Large intestine (tissue), 12 donors: ENCODE data around the gene PRPF38A. TPM values are rescaled to one million over a fixed set of nuclear protein-coding genes. Genes with fewer than 3 reads are reported as not detected.

Source experiments
- DNase-seq, 2 donors: peaks; one replicate each; pipeline versions ENCODE4 v3.0.0 to v3.0.0-alpha.2; 2013
- H3K27ac ChIP-seq: one replicate; pipeline ENCODE4 v1.5.1; 2013; ENCODE audit warnings: low read length
- H3K27me3 ChIP-seq: 2 replicates; pipeline ENCODE4 v1.6.1; 2013; ENCODE audit warnings: low read length; ENCODE audit not compliant: control insufficient read depth, insufficient read depth
- H3K36me3 ChIP-seq: 2 replicates; pipeline ENCODE4 v1.6.1; 2013; ENCODE audit warnings: low read length; ENCODE audit not compliant: control insufficient read depth, insufficient read depth
- H3K4me1 ChIP-seq: one replicate; pipeline ENCODE4 v1.6.1; 2013; ENCODE audit warnings: low read length; ENCODE audit not compliant: control insufficient read depth, insufficient read depth
- H3K4me3 ChIP-seq: one replicate; pipeline ENCODE4 v1.5.1; 2013; ENCODE audit warnings: low read length
- H3K9me3 ChIP-seq: one replicate; pipeline ENCODE4 v1.6.1; 2013; ENCODE audit warnings: mild to moderate bottlenecking, low read depth, low read length, moderate library complexity; ENCODE audit not compliant: control insufficient read depth
- WGBS: methylation state at CpG from one replicate; pipeline ENCODE4 v1.1.5; 2013; ENCODE audit warnings: low lambda C conversion rate; ENCODE audit not compliant: insufficient coverage; 5-methylcytosine and 5-hydroxymethylcytosine counted together
- long read RNA-seq, 11 donors: transcript quantifications; one replicate each; lab custom pipeline, GENCODE V29; 2026
- polyA plus RNA-seq: library from polyadenylated mRNA; unstranded; fragments of 120-200 nt; gene quantifications from one replicate; pipeline ENCODE4 v1.2.1, GENCODE V29; 2013

The PRPF38A gene, protein sequence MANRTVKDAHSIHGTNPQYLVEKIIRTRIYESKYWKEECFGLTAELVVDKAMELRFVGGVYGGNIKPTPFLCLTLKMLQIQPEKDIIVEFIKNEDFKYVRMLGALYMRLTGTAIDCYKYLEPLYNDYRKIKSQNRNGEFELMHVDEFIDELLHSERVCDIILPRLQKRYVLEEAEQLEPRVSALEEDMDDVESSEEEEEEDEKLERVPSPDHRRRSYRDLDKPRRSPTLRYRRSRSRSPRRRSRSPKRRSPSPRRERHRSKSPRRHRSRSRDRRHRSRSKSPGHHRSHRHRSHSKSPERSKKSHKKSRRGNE
- polyA plus RNA-seq, result 51.0 TPM
- long read RNA-seq, donor 1, full-length matches to known transcripts, result 10 of 16 reads
- long read RNA-seq, donor 1, partial matches to known transcripts, result 6 of 16 reads
- long read RNA-seq, donor 1, other reads (novel, unspliced or antisense), result 0 of 16 reads
- long read RNA-seq, donor 2, full-length matches to known transcripts, result 20 of 35 reads
- long read RNA-seq, donor 2, partial matches to known transcripts, result 15 of 35 reads
- long read RNA-seq, donor 2, other reads (novel, unspliced or antisense), result 0 of 35 reads
- long read RNA-seq, donor 3, result 0 reads
- long read RNA-seq, donor 4, full-length matches to known transcripts, result 1 of 1 reads
- long read RNA-seq, donor 4, partial matches to known transcripts, result 0 of 1 reads
- long read RNA-seq, donor 4, other reads (novel, unspliced or antisense), result 0 of 1 reads
- long read RNA-seq, donor 5, full-length matches to known transcripts, result 10 of 10 reads
- long read RNA-seq, donor 5, partial matches to known transcripts, result 0 of 10 reads
- long read RNA-seq, donor 5, other reads (novel, unspliced or antisense), result 0 of 10 reads
- long read RNA-seq, donor 6, full-length matches to known transcripts, result 16 of 16 reads
- long read RNA-seq, donor 6, partial matches to known transcripts, result 0 of 16 reads
- long read RNA-seq, donor 6, other reads (novel, unspliced or antisense), result 0 of 16 reads
- long read RNA-seq, donor 7, full-length matches to known transcripts, result 9 of 9 reads
- long read RNA-seq, donor 7, partial matches to known transcripts, result 0 of 9 reads
- long read RNA-seq, donor 7, other reads (novel, unspliced or antisense), result 0 of 9 reads
- long read RNA-seq, donor 8, full-length matches to known transcripts, result 21 of 37 reads
- long read RNA-seq, donor 8, partial matches to known transcripts, result 16 of 37 reads
- long read RNA-seq, donor 8, other reads (novel, unspliced or antisense), result 0 of 37 reads
- long read RNA-seq, donor 9, full-length matches to known transcripts, result 18 of 27 reads
- long read RNA-seq, donor 9, partial matches to known transcripts, result 9 of 27 reads
- long read RNA-seq, donor 9, other reads (novel, unspliced or antisense), result 0 of 27 reads
- long read RNA-seq, donor 10, full-length matches to known transcripts, result 17 of 34 reads
- long read RNA-seq, donor 10, partial matches to known transcripts, result 17 of 34 reads
- long read RNA-seq, donor 10, other reads (novel, unspliced or antisense), result 0 of 34 reads
- long read RNA-seq, donor 11, full-length matches to known transcripts, result 11 of 22 reads
- long read RNA-seq, donor 11, partial matches to known transcripts, result 6 of 22 reads
- long read RNA-seq, donor 11, other reads (novel, unspliced or antisense), result 5 of 22 reads

DNA sequence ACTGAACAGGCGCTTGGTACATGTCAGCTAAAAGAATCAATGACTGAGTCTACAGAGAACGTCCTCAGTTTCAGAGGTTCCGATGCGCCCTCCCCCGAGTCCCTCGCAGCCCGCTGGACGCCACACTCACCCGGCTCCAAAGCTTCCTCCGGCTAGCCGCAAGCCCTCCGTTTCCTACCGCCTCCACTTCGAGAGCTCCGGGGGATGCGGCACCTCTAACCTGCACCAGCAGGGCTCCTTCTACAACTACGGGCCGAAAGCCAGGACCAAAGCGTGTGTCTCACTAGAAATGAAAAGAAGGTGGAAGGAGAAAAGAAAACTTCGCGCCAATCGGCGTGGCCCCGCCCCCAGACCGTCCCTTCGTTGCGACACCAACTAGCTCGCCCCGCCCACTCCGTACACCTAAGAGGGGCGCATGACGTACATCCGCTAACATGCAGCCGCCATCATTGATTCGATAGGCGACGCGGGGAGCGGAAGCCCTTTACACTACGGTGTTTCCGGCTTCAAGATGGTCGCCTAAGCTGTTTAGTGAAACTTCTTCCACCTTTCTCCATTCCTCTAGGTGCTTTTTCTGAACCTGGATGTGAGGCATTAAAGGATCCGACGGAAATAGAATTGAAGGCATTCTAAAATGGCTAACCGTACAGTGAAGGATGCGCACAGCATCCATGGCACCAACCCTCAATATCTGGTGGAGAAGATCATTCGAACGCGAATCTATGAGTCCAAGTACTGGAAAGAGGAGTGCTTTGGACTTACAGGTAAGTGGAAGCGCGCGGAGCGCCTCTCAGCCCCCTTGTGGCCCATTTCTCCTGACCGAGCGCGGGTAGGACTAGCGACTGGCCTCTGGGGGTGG is at the start of gene PRPF38A, which contains the start of gene ORC1:
Gene PRPF38A (plus strand): TSS at position 487 of the 859 bp plus-strand sequence. CDS start 148 bp downstream, at position 635.
Gene ORC1 (minus strand): TSS at position 308 of the 859 bp plus-strand sequence. CDS start 2,200 bp downstream, outside the sequence.
- H3K4me3 ChIP-seq, result peak within 1 kb of the TSS; percentile 83
- peaks cover 20% of the 10 kb centered on the region for H3K36me3 ChIP-seq
- H3K27me3 ChIP-seq, result no peaks in the 10 kb centered on the region
- peaks cover 7% of the 10 kb centered on the region for H3K4me1 ChIP-seq
- peak; percentile 97 for DNase-seq
- peak within 1 kb of the TSS; percentile 93 for H3K27ac ChIP-seq
- H3K9me3 ChIP-seq, result no peaks in the 10 kb centered on the region
- WGBS, result 0% methylated on average over 2 of the region's 57 CpGs

DNA sequence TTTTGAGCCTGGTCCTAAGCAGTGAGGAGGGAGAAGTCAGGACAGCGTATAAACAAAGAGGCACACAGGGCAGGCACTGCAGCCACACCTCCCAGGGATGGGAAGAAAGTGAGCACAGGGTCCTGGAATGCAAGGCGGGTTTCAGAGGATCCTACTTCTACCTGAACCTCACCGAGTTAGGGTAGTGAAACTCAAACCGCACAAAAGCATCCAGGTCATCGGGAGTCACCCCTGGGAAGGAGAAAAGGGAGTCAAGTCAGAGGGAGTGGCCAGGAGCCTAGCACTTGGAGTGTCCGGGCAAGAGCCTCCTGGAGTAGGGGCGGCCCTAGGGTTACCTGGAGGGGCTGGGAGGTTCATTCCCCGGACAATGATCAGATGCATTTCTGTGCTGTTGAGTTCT is 49.0 kb upstream of the PRPF38A start:
- no peak for DNase-seq
- H3K9me3 ChIP-seq, result no peaks in the 10 kb centered on the region
- H3K36me3 ChIP-seq, result peaks cover 83% of the 10 kb centered on the region
- no CpG with 5 or more reads among the region's 8 CpGs for WGBS
- H3K4me3 ChIP-seq, result no peak overlapping the region
- H3K27me3 ChIP-seq, result no peaks in the 10 kb centered on the region
- H3K4me1 ChIP-seq, result no peaks in the 10 kb centered on the region
- no peak overlapping the region for H3K27ac ChIP-seq

DNA sequence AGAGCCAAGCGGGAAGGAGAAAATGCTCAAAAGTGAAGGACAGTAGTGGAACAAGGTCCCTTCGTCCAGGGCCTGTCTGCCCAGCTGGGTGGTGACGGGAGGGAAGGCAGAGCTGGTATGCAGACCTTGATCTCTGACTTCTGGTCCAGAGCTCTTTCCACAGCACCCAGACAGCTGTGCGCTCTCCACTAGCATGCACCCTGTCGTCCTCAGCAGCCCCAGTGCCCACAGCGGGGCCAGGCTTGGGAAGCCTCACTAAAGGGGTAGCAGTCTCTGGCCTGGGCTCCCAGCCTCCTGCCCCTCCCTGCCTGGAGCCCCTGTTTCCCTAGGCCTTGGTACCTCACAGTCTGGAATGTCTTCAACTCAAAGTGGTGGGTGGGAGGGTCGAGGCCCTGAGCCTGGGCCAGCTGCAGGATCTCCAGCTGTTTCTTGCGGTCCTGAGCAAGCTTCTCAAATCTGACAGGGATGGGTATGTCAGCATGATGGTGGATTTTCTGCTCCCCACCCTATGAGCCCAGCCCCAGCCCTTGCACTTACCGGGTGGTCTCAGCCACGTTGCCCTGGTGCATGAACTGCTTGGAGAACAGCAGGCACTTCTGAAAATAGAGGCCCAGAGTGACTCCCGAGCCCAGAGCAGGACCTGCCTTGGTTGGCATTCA is 48.4 kb upstream of the PRPF38A start:
- Histone ChIP-seq H3K27ac (no peak overlapping the region), H3K4me1 (no peaks in the 10 kb centered on the region), H3K27me3 (no peaks in the 10 kb centered on the region), H3K4me3 (no peak overlapping the region), H3K9me3 (no peaks in the 10 kb centered on the region), H3K36me3 (peaks cover 86% of the 10 kb centered on the region)
- WGBS, result no CpG with 5 or more reads among the region's 11 CpGs
- DNase-seq, result no peak

DNA sequence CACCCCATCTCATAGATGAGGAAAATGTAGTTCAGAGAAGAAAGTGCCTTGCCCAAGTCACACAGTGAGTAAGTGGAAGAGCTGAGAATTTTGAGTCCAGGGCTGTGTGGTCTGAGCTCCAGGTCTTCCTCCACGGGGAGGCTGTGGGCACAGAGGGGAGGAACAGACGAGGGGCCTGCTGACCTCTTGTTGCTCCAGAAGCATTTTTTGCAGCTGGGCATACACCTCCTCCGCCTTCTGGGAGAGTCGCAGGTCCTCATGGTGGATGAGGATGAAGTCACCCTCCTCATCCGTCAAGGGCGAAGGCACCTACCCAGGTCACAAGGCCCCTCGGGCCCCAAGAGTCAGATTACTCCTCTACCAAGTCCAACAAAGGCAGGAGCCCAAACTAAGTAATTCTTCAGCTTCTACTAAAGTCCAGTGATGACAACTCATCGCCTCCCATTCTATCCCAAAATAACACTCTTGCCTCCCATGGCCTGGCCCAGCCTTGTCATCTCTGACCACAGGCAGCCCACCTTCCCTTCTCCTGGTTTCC is 47.5 kb upstream of the PRPF38A start:
- no peaks in the 10 kb centered on the region for H3K9me3 ChIP-seq
- no peaks in the 10 kb centered on the region for H3K4me1 ChIP-seq
- H3K27me3 ChIP-seq, result no peaks in the 10 kb centered on the region
- no peak overlapping the region for H3K4me3 ChIP-seq
- no CpG with 5 or more reads among the region's 8 CpGs for WGBS
- DNase-seq, result no peak
- H3K27ac ChIP-seq, result no peak overlapping the region
- H3K36me3 ChIP-seq, result peaks cover 95% of the 10 kb centered on the region

DNA sequence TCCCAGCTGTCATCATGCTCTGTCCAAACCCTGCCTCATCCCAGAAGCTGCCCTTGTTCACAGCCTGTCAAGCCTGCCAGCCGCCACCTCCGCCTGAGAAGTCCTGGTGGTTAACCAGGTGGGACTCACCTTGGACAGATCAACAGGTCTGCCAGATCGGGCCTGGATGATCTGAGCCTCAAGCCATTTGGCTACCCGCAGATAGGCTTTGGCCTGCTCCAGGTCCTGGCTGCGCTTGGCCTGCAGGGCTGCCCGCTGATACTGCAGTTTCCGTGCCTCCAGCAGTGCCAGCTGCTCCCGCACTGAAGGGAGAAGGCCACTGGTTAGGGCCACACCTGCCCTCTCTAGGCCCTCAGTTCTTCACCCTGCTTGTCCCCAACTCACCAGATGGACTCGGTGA is 47.0 kb upstream of the PRPF38A start:
- DNase-seq, result no peak
- Histone ChIP-seq H3K9me3 (no peaks in the 10 kb centered on the region), H3K27me3 (no peaks in the 10 kb centered on the region), H3K27ac (no peak overlapping the region), H3K4me1 (no peaks in the 10 kb centered on the region), H3K36me3 (peaks cover 100% of the 10 kb centered on the region), H3K4me3 (no peak overlapping the region)
- WGBS, result no CpG with 5 or more reads among the region's 9 CpGs

DNA sequence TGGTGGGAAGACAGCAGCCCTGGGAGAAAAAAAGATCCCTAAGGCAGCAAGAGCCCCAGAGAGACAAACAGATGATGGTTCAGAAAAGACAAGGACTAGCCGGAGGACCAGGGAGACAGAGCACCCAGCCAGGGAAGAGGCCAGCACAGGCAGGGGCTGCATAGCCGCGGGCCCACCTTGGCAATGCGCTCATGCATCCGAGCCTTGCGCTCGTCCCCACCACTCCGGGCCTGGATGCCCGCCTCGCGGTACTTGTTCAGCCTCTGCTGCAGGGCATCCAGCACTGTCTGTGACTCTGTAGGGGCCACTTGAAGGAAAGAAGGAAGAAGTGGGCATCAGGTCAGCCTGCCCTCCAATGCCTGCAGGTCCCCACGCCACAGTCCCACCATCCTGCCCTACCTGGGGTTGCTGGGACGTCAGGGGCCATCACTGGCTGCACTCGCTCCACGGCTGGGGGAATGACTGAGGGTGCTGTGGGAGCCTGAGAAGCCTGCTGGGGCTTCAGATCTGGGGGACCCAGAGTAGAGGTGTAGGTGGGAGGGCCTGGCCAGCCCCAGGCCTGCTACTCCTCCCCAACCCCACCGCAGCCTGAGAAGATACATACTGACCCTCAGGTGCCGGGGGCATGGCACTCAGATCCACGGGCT is 45.4 kb upstream of the PRPF38A start:
- H3K36me3 ChIP-seq, result peaks cover 95% of the 10 kb centered on the region
- H3K4me1 ChIP-seq, result no peaks in the 10 kb centered on the region
- H3K9me3 ChIP-seq, result no peaks in the 10 kb centered on the region
- no CpG with 5 or more reads among the region's 18 CpGs for WGBS
- H3K27me3 ChIP-seq, result no peaks in the 10 kb centered on the region
- H3K4me3 ChIP-seq, result no peak overlapping the region
- DNase-seq, result no peak
- no peak overlapping the region for H3K27ac ChIP-seq

DNA sequence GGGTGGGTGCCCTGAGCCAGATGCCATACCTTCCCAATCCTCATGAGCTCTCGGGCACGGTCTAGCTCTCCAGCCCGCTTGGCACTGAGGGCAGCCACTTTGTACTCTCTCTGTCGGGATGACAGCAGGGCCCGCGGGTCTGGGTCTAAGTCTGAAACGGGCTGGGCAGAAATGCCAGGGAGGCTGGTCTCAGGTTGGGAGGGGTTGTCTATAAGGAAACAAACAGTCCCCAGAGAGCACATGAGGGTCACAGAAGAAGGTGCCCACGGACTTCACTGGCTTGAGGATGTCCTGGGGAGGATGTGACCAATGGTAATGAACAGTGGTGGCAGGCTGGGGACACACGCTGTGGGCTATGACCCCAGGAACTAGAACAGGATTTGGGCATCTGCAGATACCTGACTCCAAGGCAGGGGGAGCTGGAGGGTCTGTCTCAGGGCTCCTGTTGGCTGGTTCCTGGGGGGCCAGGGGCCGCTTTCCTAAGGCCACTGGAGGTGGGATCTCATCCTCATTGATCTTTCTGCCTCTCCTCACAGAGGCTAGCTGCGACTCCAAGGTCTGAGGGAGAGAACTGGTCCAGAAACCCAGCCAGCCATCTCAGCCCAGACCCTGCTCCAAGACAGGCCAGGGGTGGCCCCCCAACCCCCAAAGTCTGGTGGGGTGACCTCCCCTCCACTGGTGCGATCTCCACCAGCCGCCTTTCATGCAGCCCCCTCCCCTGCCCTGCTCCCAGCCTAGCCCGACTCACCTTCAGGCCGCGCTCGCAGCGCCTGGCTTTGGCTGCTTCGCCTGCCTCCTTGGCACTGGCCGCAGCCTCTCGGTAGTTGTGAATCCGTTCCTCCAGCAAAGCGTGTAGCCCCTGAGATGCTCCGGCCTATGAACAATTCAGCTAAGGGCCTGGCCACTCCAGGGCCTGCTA is 44.5 kb upstream of the PRPF38A start:
- Histone ChIP-seq H3K27me3 (no peaks in the 10 kb centered on the region), H3K27ac (no peak overlapping the region), H3K36me3 (peaks cover 89% of the 10 kb centered on the region), H3K4me3 (no peak overlapping the region), H3K4me1 (peaks cover 6% of the 10 kb centered on the region), H3K9me3 (no peaks in the 10 kb centered on the region)
- DNase-seq, result no peak
- WGBS, result no CpG with 5 or more reads among the region's 24 CpGs

DNA sequence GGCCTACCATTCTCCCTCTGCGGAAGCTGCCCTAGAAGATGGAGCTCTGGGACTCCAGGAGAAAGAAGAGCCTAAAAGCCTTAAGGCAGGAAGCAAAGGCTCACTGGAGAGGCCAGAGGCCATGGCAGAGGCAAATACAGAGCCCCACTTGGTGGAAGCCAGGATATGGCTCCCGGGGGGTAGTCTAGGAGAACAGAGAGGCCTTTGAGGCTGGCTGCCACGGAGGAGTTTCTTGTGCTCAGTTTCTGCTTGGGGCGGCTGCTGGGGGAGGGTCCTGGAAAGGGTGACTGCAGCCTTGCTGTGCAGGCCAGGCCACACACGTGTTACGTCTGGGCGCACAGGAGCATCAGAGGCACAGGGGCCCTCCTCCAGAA is 43.8 kb upstream of the PRPF38A start:
- peaks cover 83% of the 10 kb centered on the region for H3K36me3 ChIP-seq
- no peak for DNase-seq
- no peak overlapping the region for H3K27ac ChIP-seq
- peaks cover 9% of the 10 kb centered on the region for H3K4me1 ChIP-seq
- no peaks in the 10 kb centered on the region for H3K9me3 ChIP-seq
- no peak overlapping the region for H3K4me3 ChIP-seq
- H3K27me3 ChIP-seq, result no peaks in the 10 kb centered on the region
- no CpG with 5 or more reads among the region's 7 CpGs for WGBS
